ENCODE results near the gene TPPP.
A peak's percentile ranks its signal among the peaks of the same experiment; 100 is the strongest.
"Not testable (repeated sequence)": the region's sequence is repeated elsewhere in the genome, so short reads cannot be mapped to it uniquely, and the experiment has no call there.

TPPP gene

DNA sequence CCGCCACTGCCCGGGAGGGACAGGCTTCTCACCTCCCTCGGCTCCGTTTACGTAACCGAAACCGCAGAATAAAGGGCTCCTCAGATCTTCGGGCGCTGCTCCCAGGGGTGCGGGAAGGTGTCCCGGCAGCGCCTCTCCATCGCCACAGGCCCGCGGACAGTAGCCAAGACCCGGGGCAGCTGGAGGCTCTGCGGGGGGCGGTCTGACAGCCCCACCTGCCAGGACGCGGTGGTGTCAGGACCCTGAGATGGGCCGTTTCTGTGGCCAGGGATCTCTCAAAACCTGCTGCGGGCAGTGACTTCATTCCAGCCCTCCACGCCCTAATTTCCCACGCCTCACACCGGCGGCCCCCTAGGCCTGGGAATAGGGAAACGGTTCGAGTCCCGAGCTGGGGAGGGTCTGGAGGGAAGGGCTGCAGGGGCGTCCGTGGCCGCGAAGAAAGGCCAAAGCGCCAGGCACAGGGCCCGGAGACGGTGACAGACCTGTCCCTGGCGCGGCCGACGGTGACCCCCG is 567 bp downstream of the TPPP start:
- DNase-seq = not testable (repeated sequence)

DNA sequence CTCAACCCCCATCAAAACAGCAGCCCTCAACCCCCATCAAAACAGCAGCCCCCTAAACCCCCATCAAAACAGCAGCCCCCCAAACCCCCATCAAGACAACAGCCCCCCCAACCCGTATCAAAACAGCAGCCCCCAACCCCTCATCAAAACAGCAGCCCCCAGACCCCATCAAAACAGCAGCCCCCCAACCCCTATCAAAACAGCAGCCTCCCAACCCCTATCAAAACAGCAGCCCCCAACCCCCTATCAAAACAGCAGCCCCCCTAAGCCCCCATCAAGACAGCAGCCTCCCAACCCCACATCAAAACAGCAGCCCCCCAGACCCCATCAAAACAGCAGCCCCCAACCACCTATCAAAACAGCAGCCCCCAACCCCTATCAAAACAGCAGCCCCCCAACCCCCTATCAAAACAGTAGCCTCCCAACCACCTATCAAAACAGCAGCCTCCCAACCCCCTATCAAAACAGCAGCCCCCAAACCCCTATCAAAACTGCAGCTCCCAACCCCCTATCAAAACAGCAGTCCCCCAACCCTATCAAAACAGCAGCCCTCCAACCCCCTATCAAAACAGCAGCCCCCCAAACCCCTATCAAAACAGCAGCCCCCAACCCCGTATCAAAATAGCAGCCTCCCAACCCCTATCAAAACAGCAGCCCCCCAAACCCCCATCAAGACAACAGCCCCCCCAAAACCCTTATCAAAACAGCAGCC is 1.2 kb downstream of the TPPP start:
- DNase-seq = no peak

DNA sequence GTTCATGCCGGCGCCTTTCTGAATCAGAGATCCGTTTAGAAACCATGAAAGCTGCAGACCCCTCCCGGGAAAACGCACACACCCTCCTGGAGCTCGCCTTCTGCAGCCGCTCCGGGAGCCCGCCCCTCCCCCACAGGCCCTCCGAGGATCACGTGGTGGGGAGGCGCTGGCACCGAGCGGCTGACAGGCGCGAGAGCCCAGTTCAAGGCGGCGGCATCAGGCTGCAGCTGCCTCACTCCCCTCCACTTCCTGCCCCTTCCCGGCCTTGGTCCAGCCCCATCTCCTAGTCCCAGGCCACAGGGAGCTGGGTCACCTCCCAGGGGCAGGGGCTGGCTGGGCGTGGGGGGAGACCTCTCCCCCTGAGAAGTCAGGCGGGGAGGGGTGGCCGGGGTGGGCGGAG is 2.1 kb downstream of the TPPP start:
- not testable (repeated sequence) for DNase-seq

DNA sequence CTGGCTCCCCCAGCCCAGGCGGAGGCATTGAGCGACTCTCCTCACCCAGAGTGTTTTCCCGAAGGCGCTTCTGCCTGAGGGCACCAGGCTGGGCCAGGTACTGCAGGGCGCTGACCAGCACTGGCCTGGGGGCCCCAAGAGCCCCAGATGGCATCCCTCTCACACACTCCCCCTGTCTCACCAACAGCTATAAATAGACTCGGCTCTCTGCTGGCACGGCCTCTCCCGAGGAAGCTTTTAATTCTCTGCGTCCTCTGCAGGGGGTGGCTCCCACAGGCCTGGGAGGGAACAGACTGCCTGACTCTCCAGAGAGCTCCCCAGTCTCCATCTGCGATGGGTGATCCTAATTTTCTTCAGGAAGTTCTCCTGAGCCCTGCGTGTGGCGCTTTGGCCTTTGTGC is 2.9 kb downstream of the TPPP start:
- DNase-seq = not testable (repeated sequence)

DNA sequence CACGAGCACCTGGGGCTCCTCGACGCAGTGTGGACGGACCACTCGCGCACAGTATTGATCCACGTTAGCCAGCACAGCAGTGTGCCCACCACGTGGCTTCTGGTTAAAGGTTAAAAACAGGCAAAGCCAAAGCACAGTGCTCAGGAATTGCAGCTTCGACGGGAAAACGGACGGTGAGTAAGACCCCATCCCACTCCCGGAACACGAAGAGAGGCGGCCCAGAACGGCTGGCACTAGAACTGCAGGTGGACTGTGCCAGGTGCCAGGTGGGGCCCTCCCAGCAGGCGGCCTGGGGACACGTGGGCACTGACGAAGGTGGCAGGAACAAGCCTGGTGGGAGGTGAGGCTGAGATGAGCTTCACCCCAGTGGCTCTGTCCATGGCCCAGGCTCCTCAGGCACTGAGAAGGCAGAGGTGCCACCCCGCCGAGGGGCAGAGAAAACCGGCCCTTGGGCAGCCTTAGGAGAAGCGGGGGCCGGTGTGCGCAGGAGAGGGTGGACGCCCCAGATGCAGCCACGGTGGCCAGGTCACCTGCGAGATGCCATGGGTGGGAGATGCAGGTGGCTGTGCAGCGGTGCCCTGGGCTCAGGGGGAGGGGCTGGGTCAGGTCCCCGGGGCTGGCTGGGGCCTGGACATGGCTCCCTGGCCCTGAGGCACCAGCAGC is 4.7 kb downstream of the TPPP start:
- not testable (repeated sequence) for DNase-seq

DNA sequence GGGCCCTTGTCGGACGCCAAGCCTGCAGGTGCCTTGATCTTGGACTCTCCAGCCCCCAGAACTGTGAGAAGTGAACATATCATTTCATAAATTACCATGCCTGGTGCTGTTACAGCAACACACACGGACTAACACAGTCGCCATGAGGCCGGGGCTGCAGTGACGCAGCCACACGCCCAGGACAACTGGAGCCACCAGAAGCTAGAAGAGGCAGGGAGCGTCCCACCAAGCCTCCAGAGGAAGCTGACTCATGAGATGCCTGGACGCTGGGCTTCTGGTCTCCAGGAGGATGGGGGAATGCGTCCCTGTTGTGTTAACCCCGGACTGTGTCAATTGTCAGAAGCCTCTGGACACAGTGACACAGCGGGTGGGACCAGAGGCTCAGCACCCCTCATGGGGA is 6.2 kb downstream of the TPPP start:
- not testable (repeated sequence) for DNase-seq

DNA sequence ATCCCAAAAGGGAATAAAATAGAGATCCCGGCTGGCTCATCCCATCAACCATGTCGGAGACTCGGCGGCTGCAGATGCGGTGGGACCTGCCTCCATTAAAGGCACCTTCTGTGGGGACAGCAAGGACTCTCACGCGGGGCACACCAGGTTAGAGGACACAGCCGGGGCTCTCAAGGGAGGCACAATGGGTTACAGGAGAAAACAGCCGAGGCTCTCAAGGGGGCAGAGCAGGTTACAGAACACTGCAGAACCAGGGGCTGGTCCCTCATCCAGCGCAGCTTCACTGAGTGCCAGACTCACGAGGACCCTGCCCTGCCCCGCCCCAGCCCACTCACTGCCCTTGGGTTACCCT is 7.0 kb downstream of the TPPP start:
- DNase-seq = not testable (repeated sequence)

DNA sequence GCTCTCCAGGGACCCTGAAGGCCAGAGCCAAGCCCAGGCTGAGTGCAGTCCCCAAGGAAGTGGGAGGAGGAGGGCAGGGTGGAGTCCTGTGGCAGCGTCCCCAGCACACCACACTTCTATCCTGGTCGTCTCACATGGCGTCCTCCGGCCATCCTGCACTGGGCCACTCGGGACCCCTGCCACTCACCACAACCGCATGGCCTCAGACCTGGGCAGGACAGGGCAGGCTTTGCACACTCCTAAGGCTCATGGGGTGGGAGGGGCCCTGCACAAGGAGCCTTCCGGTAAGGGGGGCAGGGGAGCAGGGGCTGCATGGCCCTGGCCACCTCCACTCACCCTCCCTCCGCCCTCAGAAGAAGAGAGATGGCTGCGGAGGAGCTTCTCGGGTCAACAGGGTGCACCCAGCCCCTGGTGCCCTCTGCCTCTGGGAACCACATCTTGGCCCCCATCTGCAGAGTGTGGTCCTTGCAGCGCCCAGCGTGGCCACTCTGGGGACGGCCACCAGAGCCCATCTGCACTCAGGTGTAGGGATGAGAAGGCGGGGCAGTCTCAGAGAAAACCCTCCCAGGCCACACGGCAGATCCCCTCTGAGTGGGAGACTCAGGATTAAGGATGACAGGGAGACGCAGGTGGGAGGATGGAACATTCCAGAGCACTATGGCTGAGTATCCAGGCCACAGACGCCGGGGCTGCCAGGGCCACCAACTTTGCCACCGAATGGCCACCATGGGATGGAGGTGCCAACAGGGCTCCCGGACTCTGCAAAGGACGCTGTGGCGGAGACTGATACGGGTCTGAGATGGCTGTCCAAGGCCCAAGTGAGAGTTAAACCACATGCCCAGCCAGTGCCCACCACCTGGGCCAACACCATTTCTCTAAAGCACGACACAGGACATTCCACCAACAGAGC is 7.6 kb downstream of the TPPP start:
- DNase-seq = no peak

DNA sequence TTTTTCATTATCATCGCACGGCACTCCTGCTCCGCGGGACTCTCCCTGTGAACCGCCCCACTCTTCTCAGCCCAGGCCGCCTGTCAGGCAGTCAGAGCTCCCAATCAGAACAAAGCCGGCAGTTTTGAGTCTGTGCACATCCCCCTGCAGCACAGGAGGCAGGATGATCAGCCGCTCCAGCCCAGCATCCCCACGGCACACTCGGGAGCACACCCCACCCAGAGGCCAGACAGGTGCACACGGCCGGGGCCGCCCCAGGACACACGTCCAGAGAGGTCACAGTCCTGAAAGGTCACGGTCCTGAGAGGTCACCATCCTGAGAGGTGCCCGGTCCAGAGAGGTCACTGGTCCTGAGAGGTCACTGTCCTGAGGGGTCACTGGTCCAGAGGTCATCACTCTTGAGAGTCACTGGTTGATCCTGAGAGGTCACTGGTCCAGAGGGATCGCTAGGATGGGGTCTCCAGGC is 8.4 kb downstream of the TPPP start:
- DNase-seq = no peak

DNA sequence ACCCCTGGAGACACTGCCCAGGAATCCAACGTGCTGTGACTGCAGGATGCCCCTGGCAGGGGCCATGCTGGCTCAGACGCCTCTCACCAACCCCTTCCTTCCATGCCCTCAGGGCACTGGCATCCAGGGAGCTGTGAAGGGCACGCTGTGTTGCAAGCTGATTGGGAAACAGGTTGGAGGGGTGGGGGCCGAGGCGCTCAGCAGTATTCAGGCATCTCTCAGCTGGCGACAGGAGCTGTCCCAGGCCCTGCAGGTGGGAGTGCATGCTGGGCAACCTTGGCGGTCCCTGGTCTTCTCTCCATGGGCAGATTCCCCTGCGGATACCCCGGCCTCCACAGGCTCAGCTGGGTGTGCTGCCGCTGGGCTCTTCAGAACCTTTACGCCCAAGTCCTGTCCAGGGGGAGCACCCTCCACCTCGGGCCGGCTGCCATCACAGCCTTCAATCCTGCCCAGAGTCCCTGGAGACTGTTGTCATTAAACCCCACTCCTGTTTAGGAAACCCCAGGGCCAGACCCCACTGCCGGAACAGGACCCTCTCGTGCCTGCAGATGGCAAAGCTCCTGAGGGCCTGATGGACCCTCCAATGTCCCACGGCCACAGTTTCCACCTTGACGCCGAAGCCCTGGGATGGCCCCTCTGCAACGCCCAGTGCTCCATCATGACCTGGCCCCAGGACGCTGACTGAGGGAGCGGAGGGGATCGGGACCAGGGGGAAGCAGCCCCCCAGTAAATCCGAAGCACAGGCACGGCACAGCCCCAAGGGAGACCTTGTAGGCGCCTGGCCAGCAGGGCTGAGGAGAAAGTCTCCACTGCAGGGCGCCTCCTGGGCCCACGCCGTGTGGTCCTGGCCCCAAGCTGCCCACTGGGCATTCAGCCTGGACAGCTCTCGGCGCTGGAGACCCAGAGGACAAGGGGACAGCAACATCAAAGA is 9.3 kb downstream of the TPPP start:
- DNase-seq = peak; percentile 44 to 49

DNA sequence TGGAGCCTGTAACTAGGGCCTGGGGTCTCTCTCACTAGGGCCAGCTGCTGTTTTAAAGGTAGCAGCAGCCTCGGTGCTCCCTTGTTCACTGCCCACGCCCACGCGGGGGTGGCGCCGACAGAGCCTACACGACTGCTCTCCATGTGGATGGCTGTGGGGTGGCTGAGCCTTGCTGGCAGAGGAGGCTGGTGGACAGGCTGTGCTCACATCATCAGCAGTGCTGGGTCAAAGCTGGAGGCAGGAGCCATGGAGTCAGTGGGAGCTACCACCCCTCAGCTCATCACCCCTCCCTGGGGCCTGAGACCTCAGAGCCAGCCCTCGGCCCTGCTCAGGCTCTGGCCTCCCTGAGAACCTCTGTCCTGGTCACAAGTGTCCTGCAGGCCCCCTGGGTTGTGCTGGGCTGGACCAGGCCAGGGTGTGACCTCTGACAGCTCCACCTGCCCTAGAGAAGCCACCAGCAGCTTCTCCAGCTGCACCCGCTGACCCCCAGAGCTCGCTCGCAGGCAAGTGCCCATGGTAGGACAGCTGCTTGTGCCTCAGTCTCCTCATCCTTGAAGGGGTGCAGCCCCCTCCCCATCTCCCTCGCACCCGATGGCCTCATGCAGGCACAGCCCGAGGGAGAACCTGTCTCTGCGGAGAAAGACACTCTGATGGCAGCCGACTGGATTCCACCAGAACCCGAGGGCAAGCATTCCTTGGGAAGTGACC is 10.3 kb downstream of the TPPP start:
- not testable (repeated sequence) for DNase-seq

DNA sequence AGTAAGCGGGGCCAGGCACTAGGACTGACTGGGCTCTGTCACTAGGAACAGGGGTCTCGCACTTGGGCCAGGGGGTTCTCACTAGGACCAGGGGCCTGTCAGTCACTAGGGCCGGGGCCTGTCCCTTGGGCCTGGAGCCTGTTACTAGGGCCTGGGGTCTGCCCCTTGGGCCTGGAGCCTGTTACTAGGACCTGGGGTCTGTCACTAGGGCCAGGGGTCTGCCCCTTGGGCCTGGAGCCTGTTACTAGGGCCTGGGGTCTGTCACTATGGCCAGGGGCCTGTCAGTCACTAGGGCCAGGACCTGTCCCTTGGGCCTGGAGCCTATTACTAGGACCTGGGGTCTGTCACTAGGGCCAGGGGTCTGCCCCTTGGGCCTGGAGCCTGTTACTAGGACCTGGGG is 10.9 kb downstream of the TPPP start:
- DNase-seq = not testable (repeated sequence)

DNA sequence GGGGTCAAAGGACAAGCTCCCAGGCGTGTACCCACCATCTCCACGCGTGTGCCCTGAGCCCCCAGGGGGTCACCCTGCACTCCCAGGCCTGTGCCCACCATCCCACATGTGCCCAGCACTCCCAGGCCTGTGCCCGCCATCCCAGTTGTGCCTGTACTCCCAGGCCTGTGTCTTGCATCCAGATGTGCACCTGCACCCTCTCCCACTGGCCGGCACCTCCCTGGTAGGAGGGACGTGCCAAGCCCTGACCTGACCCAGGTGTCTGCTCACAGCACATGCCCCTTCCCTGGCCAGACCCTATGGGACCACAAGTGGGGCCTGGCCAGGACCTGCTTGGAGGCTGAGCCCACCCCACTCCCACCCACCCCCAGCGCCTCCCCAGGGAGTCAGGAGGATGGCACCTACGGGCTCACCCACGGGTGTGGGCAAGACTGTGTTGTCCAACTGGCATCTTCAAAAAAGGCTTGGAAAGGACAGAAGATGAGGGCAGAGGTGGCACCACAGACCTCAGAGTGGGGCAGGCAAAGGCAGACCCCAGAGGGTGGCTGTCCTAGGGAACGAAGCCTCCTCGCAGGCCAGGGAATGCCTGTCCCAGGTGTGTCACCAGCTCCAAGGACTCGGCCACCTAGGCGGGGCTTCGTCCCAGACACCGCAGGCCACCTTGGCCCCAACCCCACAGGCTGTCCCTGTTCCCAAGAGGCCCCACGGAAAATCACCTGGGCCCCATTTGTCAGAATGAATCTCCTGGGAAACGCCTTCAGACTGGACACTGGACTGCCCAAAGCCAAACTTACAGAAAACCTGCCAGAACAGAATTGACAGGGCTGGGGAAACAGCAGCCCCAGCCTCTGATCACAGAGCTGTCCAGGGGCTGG is 11.6 kb downstream of the TPPP start:
- DNase-seq = not testable (repeated sequence)

DNA sequence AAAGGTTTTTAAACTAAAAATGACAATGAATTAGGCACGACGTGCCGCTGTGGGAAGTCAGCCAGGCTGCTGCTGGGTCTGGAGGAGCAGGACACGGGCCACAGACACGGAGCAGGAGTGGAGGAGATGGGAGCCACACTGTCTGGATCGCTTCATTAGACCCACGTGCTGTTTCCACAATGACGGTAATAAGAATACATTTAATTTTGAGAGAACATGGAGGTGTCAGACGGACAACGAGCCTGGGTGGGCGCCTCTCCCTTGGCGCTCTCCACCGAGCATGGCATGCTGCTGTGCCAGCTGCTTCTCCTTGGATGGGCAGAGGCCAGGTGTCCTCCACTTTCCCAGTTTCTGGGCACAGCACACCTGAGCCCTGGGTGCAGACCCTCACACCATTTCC is 12.3 kb downstream of the TPPP start:
- not testable (repeated sequence) for DNase-seq

DNA sequence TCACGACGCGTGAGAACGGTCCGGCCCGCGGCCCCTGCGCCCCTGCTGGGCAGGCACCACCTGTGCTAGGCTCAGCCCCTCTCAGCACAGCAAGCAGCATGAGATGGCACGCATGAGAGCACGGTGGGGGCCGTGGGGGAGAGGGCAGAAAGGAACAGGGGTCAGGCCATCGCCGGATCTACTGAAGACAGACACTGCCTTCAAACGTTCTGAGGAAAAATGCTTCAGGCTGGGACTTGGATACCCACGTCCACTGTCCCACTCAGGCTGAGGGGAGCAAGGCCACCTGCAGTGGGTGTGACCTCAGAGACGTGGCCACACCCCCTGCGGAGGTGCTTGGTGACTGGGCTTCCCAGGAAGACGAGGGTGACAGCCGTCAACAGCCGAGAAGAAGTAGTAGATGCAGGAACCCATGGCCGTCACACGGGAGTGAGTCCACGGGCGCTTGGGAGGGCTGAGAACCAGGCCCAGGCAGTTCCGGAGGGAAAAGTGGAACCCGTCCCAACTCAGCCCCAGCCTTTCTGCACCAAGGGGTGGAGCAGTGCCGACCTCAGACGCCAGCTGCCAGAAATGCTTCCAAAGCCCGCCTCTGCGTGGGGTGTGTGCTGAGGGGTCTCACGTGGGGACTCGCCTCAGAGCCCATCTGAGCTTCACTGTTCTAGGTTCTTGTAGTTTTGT is 12.9 kb downstream of the TPPP start:
- not testable (repeated sequence) for DNase-seq

DNA sequence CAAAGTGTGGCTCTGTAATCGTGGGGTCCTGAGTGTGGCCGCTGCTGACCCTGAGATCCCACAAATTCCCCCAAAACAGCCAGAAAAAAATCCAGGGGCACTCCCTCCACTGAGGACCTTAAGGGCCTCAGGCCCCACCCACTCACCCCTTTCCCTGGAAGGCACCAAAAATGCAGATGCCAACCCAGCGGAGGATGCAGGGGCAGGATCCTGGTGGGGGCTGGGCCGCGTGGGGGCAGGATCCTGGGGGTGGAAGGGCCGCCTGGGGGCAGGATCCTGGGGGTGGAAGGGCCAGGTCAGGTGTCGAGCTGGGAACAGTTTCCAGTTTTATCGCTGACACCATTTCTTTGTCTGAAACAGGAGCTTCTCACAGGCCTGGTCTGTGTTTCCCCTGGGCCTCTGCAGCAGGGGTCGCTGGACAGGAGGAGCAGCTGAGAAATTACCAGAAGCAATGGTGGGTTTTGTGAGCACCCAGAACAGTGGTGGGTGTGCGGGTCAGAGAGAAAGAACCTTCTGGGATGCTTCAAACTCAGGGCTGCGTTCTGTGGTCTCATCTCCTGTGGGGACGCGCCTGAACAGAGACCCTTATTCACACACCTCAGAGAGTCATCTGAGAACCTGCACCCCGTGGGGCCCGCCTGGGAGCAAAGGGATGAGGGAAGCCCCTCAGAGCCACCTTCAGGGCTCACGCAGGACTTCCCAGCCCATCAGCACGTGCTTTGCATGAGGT is 13.8 kb downstream of the TPPP start:
- DNase-seq = not testable (repeated sequence)

DNA sequence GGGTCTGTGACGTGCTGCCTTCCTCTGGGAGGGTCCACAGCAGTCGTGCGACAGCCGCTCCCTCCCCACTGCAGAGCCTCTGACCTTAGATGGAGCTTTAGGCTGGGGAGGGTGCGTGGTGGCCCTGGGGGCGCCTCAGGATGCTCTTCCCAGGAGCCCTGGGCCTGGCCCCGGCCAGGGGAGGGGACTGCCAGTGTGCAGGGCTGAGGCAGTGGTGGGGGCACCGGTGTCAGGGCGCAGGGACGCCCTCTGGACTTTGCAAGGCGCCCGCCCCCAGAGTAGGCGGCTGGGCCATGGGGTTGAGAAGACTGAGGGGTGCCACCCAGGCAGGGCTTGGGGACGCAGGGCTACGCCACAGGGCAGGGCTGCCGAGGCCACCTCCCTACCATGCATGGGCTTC is 14.6 kb downstream of the TPPP start:
- DNase-seq = not testable (repeated sequence)

DNA sequence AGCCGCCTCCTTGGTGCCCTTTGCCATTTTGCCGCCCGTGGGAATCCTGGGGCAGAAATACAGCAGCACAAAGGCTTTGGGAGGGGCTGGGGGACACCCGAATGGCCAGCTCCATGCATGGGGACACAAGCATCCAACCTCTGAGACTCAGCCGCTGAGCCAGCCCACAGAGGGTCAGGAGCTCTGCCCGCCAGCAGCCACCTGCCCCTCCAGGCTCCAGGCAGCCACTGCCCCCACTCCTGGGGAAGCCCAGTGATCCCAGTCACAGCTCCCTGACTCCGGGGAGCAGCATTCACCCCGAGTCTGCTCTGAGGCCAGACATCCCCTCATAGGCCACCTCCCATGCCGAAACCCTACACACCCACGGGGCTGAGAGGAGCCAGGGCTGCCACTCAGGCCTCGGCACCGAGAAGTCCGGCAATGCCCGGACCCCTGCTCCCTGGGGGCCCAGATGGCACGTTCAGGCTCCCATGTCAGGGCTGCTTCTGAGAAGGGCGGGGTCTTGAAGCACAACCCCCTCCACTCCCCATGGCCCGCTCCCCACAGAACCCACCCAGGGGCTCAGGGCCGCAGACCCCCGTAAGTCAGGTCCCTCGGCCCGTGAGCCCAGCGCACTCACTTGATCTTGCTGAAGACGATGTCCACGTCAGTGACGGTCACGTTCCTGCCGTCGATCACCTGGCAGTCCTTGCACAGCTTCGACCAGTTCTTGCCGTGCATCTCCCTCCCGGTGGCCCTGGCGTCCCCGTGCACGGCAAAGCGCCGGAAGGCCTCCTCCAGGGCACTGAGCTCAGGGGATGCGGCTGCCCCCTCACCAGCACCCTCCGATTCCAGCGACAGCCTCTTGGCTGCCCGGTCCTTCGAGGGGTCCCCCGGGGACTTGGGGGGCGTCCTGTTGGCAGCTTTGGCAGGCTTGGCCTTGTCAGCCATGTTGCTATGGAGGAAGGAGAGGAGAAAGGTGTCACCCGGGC is 15.7 kb downstream of the TPPP start:
- no peak for DNase-seq
